Thyroid gland (tissue), 4 donors: ENCODE results near the gene UBASH3A. TPM values are rescaled to one million over a fixed set of nuclear protein-coding genes. Genes with fewer than 3 reads are reported as not detected.
"Not testable (repeated sequence)": the region's sequence is repeated elsewhere in the genome, so short reads cannot be mapped to it uniquely, and the experiment has no call there.

ENCODE experiments used
- DNase-seq, 2 donors: peaks; one replicate each; pipeline ENCODE4 v3.0.0-alpha.2; 2019
- H3K27ac ChIP-seq, 3 donors: fragments of 200-600 bp; sonication (generic); 1 replicate in 2 of 3; 2 replicates in 1 of 3; pipeline ENCODE4 v1.5.1; 2016 to 2019; ENCODE audit warnings: mild to moderate bottlenecking in 1 of 3, moderate library complexity in 1 of 3
- H3K27me3 ChIP-seq: fragments of 200-600 bp; sonication (generic); one replicate; pipeline ENCODE4 v1.5.1; 2019
- H3K36me3 ChIP-seq, 2 donors: fragments of 200-600 bp; sonication (generic); one replicate each; pipeline ENCODE4 v1.5.1; 2016 to 2019
- H3K4me1 ChIP-seq, 2 donors: fragments of 200-600 bp; sonication (generic); one replicate each; pipeline ENCODE4 v1.5.1; 2017 to 2019
- H3K4me3 ChIP-seq, 3 donors: fragments of 200-600 bp; sonication (generic); replicated peaks in 1 of 3; 1 replicate in 2 of 3; 2 replicates in 1 of 3; pipeline ENCODE4 v1.5.1; 2016; ENCODE audit warnings: mild to moderate bottlenecking in 1 of 3
- H3K9me3 ChIP-seq: fragments of 200-600 bp; sonication (generic); one replicate; pipeline ENCODE4 v1.5.1; 2017
- POLR2A ChIP-seq, 2 donors: fragments of 450-650 bp; IDR thresholded peaks; one replicate each; pipeline ENCODE4 v1.6.1; 2017; ENCODE audit warnings: antibody characterized with exemption in 2 of 2, mild to moderate bottlenecking in 2 of 2, moderate library complexity in 1 of 2
- WGBS, 2 donors: methylation state at CpG; one replicate each; pipeline ENCODE4 v1.1.5; 2017; 5-methylcytosine and 5-hydroxymethylcytosine counted together
- intact Hi-C: fragments of 100-400 bp; cut with DNase I; formaldehyde crosslinking; loops from one replicate; pipeline ENCODE4 v1.15.1; 2023
- total RNA-seq, 4 donors: library from RNA; depleted of rRNA; stranded (reverse); fragments of >200 nt; gene quantifications; one replicate each; pipeline ENCODE4 v1.2.3, GENCODE V29; 2016
- TF ChIP-seq, protein P1 (sequence below), 6 experiments: fragments of 200-600 bp in 3 of 6; fragments of 450-650 bp in 3 of 6; sonication (generic) in 3 of 6; IDR thresholded peaks; one replicate each; pipeline ENCODE4 v1.5.1; 2016 to 2019; ENCODE audit warnings: antibody characterized with exemption in 6 of 6, mild to moderate bottlenecking in 2 of 6, inconsistent platforms in 1 of 6, moderate library complexity in 1 of 6

The UBASH3A gene
- total RNA-seq, 4 donors from 2014 or later = 0.54 to 1.3 (median 0.81) TPM; not detected in 1

DNA sequence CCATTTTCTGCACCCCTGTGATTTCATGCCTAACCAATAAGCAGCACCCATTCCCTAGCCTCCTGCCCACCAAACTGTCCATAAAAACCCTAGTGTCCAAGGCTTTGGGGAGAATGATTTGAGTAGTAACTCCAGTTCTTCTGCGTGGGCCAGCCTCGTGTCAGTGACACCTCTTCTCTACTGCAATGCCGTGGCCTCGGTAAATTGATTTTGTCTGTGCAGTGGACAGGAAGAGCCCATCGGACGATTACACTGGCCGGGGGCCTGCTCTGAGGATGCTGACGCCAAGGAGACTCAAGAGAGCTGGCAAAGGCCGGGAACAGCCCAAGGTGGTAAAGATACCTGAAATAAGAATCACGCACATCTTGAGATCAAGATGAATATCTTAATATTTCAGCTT, 63.0 kb downstream of the UBASH3A start:
- TF ChIP-seq, protein P1, sequence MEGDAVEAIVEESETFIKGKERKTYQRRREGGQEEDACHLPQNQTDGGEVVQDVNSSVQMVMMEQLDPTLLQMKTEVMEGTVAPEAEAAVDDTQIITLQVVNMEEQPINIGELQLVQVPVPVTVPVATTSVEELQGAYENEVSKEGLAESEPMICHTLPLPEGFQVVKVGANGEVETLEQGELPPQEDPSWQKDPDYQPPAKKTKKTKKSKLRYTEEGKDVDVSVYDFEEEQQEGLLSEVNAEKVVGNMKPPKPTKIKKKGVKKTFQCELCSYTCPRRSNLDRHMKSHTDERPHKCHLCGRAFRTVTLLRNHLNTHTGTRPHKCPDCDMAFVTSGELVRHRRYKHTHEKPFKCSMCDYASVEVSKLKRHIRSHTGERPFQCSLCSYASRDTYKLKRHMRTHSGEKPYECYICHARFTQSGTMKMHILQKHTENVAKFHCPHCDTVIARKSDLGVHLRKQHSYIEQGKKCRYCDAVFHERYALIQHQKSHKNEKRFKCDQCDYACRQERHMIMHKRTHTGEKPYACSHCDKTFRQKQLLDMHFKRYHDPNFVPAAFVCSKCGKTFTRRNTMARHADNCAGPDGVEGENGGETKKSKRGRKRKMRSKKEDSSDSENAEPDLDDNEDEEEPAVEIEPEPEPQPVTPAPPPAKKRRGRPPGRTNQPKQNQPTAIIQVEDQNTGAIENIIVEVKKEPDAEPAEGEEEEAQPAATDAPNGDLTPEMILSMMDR (IDR thresholded peaks at IDR 0.05) = no peak
- no peak for TF ChIP-seq POLR2A (IDR thresholded peaks at IDR 0.05)
- H3K27ac ChIP-seq = no peak overlapping the region
- no peak for DNase-seq
- intact Hi-C loops = no loop called here
- H3K9me3 ChIP-seq = no peaks in the 10 kb centered on the region
- WGBS, 2 donors = 90 to 93% methylated on average over 10 of the region's 10 CpGs
- peaks cover 4 to 6% of the 10 kb centered on the region in 2 donors for H3K4me1 ChIP-seq
- H3K36me3 ChIP-seq = no peaks in the 10 kb centered on the region
- H3K4me3 ChIP-seq = no peak overlapping the region
- H3K27me3 ChIP-seq = no peaks in the 10 kb centered on the region

DNA sequence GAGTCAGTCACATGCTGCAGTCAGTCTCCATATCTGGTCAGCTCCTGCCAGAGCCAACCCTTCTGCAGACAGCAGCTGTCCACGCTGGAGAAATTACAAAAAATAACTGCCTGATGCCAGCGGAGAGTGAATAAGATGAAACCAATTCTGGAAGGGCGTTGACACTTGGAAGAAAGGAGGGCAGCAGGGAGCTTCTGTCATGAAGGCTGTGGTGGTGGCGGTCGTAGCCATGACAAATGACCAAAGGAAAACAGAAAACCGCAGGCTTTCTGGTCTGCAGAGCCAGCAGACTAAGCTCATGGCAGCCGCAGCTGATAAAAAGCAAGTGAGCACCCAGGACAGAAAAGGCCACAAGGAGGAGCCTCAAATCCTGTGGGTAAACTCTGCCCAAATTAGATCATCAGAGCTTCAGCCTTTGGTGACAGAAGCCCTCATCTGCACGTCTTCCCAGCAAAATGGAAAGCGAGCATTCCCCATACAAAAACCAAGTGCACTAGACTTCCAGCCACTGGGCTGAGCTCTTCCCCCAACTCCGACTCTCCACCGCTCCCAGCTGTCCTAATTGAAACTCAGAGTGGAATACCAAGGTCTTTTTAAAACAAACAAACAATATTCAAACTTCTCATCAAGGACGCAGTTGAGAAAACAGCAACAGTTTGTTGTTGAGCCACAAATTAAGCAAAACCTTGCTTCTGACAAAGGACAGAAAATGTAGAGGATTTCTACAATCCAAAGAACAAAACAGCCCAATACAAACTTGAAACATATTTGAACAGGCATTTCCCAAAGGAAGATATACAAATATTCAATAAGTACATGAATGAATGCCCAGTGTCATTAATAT, 63.7 kb downstream of the UBASH3A start:
- Histone ChIP-seq H3K27me3 (no peaks in the 10 kb centered on the region), H3K36me3 (no peaks in the 10 kb centered on the region), H3K27ac (no peak overlapping the region), H3K4me1 (peaks cover 4 to 6% of the 10 kb centered on the region in 2 donors), H3K4me3 (no peak overlapping the region), H3K9me3 (no peaks in the 10 kb centered on the region)
- TF ChIP-seq, protein P1 (IDR thresholded peaks at IDR 0.05) = peak in 4 of 6 experiments; percentile 28 to 41 (median 34)
- TF ChIP-seq POLR2A (IDR thresholded peaks at IDR 0.05) = no peak
- DNase-seq = peak; percentile 30 to 32
- WGBS, 2 donors = 39 to 55% methylated on average over 12 of the region's 12 CpGs
- intact Hi-C loops = no loop called here

DNA sequence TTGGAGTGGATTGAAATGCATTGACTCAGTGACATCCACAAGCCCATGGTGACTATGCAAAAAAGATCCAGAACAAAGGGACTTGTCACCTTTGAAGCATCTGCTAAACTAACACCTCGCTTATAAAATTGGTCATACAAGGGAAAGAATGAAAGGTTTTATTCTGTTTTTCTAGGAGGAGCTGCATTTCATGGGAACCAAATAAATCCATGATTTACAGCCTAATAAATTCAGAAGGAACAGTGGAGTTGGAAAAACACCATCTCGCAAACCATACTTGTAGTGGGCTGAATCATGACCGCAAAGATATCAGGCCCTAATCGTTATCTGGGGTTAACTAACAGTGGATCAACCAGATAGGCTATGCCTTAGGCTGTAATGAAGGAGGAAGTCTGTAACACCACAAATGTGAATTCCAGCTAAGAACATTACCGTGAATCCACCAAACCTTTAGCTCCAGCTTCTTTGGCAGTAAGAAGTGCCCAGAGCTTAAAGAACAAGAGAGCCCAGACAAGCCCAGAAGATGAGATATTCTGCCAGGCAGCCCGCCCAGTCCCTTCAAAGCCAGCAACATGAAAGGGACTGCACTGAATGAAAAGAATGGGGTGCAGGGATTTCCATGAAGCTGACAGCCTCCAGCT, 64.9 kb downstream of the UBASH3A start:
- Histone ChIP-seq H3K27me3 (no peaks in the 10 kb centered on the region), H3K36me3 (no peaks in the 10 kb centered on the region), H3K9me3 (no peaks in the 10 kb centered on the region), H3K4me3 (no peak overlapping the region), H3K27ac (no peak overlapping the region), H3K4me1 (peaks cover 4 to 6% of the 10 kb centered on the region in 2 donors)
- DNase-seq = no peak
- WGBS, 2 donors = 90 to 95% methylated on average over 6 of the region's 6 CpGs
- intact Hi-C loops = no loop called here
- TF ChIP-seq, protein P1 (IDR thresholded peaks at IDR 0.05) = no peak
- no peak for TF ChIP-seq POLR2A (IDR thresholded peaks at IDR 0.05)

DNA sequence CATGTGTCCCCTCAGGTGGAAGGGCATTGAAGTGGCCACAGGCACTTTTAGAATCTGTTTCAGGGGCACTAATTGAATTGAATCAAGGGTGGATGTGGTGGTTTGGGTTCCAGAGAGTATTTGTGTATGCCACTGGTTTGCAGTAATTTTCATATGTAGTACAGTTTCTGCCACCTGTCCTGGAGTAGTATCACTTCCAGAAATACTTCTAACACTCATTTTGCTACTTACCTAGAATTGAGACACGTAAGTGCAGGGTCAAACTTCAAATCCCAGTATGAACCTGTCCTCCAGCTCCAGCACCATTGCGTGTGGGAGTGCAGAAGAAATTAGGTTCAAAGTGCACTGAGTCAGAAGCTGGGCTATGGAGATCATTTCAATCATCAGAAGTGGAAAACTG, 65.6 kb downstream of the UBASH3A start:
- H3K4me1 ChIP-seq = peaks cover 4 to 6% of the 10 kb centered on the region in 2 donors
- TF ChIP-seq POLR2A (IDR thresholded peaks at IDR 0.05) = no peak
- TF ChIP-seq, protein P1 (IDR thresholded peaks at IDR 0.05) = no peak
- intact Hi-C loops = no loop called here
- no peaks in the 10 kb centered on the region for H3K9me3 ChIP-seq
- H3K27ac ChIP-seq = no peak overlapping the region
- no peak for DNase-seq
- H3K4me3 ChIP-seq = no peak overlapping the region
- no peaks in the 10 kb centered on the region for H3K36me3 ChIP-seq
- 98 to 100% methylated on average over 2 of the region's 2 CpGs for WGBS, 2 donors
- no peaks in the 10 kb centered on the region for H3K27me3 ChIP-seq

DNA sequence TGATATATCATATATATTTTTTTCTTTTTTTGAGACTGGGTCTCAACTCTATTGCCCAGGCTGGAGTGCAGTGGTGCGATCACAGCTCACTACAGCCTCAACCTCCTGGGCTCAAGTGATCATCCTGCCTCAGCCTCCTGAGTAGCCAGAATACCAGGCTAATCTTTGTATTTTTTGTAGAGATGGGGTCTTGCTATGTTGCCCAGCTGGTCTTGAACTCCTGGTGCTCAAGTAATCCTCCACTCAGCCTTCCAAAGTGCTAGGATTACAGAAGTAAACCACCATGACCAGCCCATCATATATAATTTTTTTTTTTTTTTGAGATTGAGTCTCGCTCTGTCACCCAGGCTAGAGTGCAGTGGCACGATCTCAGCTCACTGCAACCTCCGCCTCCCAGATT, 66.0 kb downstream of the UBASH3A start:
- H3K27me3 ChIP-seq, H3K4me3 ChIP-seq, H3K9me3 ChIP-seq, H3K27ac ChIP-seq, DNase-seq, H3K36me3 ChIP-seq, H3K4me1 ChIP-seq, intact Hi-C loops: not testable (repeated sequence)
- WGBS, 2 donors = 94 to 97% methylated on average over 4 of the region's 4 CpGs
